HG02981 (cell line): Measurements from ENCODE around the gene ZNF398.
"Not testable (repeated sequence)": the region's sequence is repeated elsewhere in the genome, so short reads cannot be mapped to it uniquely, and the experiment has no call there.

Source experiments
- ATAC-seq: cut with Tn5 transposase; IDR thresholded peaks from one replicate; pipeline ENCODE4 v1.9.1; 2021; ENCODE audit warnings: mild to moderate bottlenecking, moderate library complexity; ENCODE audit not compliant: unreplicated experiment

ZNF398 gene

GRCh38 chr7:149147072-149147751 lies at the start of gene ZNF398:
ZNF398 (plus strand) TSS chr7:149147453; CDS start chr7:149147743, 290 bp downstream.
- peak; percentile 69 for ATAC-seq

- ATAC-seq, result no peak
Measured at GRCh38 chr7:149099058-149099457, 48.2 kb upstream of the ZNF398 start.

GRCh38 chr7:149100821-149101220 lies 46.4 kb upstream of the ZNF398 start:
- ATAC-seq, result no peak

- no peak for ATAC-seq
Measured at GRCh38 chr7:149102666-149103065, 44.6 kb upstream of the ZNF398 start.

- ATAC-seq, result no peak
Measured at GRCh38 chr7:149103424-149103823, 43.8 kb upstream of the ZNF398 start.

GRCh38 chr7:149104214-149104613 lies 43.0 kb upstream of the ZNF398 start:
- no peak for ATAC-seq

GRCh38 chr7:149104749-149105148 lies 42.5 kb upstream of the ZNF398 start:
- ATAC-seq, result no peak

- no peak for ATAC-seq
Measured at GRCh38 chr7:149109969-149110368, 37.3 kb upstream of the ZNF398 start.

DNA sequence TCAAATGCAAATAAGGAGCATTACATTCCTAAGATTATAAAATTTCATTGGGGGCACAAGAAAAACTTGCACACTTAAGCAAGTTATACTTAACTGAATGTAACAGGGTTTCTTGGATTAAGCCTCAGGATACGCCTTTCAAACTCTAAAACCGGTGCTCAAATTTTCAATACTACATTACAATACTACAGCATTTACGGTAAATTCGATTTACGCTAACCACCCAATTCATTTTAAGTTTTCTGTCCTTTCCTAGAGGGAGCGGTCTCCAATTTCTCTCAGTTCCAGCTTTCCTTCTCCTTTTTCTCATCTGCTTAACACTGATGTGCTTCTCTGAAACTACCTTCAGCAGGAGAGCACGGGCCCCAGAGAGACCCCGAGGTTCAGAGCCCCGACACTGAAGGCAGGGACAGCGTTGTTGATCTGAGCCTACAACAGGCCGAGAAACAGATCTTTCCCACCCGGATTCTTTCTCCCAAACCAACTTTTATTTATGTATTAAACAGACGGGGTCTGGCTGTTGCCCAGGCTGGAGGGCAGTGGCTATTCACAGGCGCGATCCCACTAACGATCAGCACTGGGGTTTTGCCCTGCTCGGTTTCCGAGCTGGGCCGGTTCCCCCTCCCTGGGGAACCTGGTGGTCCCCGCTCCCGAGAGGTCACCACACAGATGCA lies 21.9 kb upstream of the ZNF398 start:
- no peak for ATAC-seq

GRCh38 chr7:149125863-149126661 lies 21.2 kb upstream of the ZNF398 start, which contains the start of gene ZNF425:
ZNF425 (minus strand) TSS chr7:149126324; CDS start chr7:149126213, 111 bp downstream.
- ATAC-seq, result peak; percentile 80

GRCh38 chr7:149126662-149127266 lies 20.5 kb upstream of the ZNF398 start:
- peak; percentile 36 for ATAC-seq

GRCh38 chr7:149130572-149131198 lies 16.6 kb upstream of the ZNF398 start:
- ATAC-seq, result no peak

- ATAC-seq, result no peak
Measured at GRCh38 chr7:149133028-149133710, 14.1 kb upstream of the ZNF398 start.

- no peak for ATAC-seq
Measured at GRCh38 chr7:149136118-149136517, 11.1 kb upstream of the ZNF398 start.

- ATAC-seq, result no peak
Measured at GRCh38 chr7:149140831-149141230, 6.4 kb upstream of the ZNF398 start.

DNA sequence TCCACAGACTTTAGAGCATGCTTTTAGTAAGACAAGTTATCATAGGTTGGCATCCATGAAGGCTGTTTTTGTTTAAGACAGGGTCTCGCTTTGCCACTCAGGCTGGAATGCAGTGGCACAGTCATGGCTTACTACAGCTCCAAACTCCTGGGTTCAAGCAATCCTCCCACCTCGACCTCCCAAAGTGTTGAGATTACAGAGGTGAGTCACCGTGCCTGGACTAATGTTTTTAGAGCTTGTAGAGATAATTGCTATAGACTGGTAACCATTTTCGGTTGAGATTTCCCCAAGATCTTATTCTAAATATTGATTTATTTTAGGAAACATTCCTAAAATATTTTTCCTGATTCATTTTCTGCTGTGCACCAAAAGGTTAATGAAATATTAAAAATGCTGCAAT lies 5.4 kb upstream of the ZNF398 start:
- no peak for ATAC-seq

DNA sequence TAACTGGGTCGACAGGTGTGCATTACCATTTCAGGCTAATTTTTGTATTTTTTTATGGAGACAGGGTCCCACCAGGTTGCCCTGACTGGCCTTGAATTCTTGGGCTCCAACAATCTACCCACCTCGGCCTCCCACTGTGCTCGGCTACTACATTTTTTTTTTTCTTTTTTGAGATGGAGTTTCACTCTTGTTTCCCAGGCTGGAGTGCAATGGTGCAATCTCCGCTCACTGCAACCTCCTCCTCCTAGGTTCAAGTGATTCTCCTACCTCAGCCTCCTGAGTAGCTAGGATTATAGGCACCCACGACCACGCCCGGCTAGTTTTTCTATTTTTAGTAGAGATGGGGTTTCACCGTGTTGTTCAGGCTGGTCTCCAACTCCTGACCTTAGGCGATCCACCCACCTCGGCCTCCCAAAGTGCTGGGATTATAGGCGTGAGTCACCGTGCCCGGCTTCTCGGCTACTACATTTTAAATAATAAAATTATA lies 2.8 kb upstream of the ZNF398 start:
- not testable (repeated sequence) for ATAC-seq

- ATAC-seq, result no peak
Measured at GRCh38 chr7:149145031-149145845, 2.0 kb upstream of the ZNF398 start.
